Activated CD4-positive, alpha-beta memory T cell treated with anti-CD3 and anti-CD28 coated beads, Interleukin-2, amount 10 ng/mL, durations not matched to agents 7 days and 5 days (primary cell): ENCODE data around the gene SYNJ2. TPM values are rescaled to one million over a fixed set of nuclear protein-coding genes. Genes with fewer than 3 reads are reported as not detected.

Experiments used
- CTCF ChIA-PET: fragments of 350-600 bp; sonication (Branson Sonifier 250); formaldehyde crosslinking; loops from one replicate; lab custom pipeline; 2021; ENCODE audit warnings: antibody characterized with exemption, inconsistent platforms; lab: Charles Lee
- POLR2A ChIA-PET: fragments of 350-600 bp; sonication (Branson Sonifier 250); formaldehyde crosslinking; loops from one replicate; lab custom pipeline; 2021; ENCODE audit warnings: antibody characterized with exemption; lab: Charles Lee
- DNase-seq: peaks from one replicate; pipeline ENCODE4 v3.0.0-alpha.2; 2020
- H3K27ac Mint-ChIP-seq: one replicate; pipeline ENCODE4 v1.8.0; 2021; ENCODE audit warnings: mild to moderate bottlenecking, mixed read lengths
- H3K27me3 Mint-ChIP-seq: one replicate; pipeline ENCODE4 v1.8.0; 2021; ENCODE audit warnings: mixed read lengths
- H3K36me3 Mint-ChIP-seq: one replicate; pipeline ENCODE4 v1.8.0; 2021; ENCODE audit warnings: low read depth, mixed read lengths
- H3K4me1 Mint-ChIP-seq: one replicate; pipeline ENCODE4 v1.8.0; 2021; ENCODE audit warnings: mixed read lengths
- H3K4me3 Mint-ChIP-seq: one replicate; pipeline ENCODE4 v1.8.0; 2021; ENCODE audit warnings: mild to moderate bottlenecking, mixed read lengths
- H3K9me3 Mint-ChIP-seq: one replicate; pipeline ENCODE4 v1.8.0; 2021; ENCODE audit warnings: mixed read lengths
- total RNA-seq, 2 experiments: library from RNA; stranded (reverse); gene quantifications; one replicate each; pipeline ENCODE4 v1.2.3, GENCODE V29; 2021

The SYNJ2 gene
- total RNA-seq, 2 experiments from 2014 or later: 36.8 to 39.1 TPM

DNA sequence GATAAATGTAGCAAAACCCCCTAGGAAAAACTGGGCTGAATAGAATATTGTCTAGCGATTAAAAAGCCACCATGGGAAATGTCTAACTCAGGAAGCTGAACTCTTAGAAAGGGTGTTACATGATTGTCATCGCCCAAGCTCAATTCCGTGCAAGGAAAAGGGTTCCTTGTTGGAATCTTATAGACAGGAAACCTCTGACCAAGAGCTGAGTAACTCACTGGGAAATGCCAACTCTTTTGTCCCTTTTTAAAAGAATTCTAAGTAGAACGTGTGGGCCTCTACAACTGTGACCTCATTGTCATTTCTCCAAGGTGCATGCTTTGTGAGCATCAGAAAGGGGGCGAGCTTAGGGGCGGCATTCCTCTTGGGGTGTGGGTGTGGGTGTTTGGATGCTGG, 88.1 kb downstream of the SYNJ2 start:
- ChIA-PET CTCF (interaction anchor here (0.7 to 6.8 kb wide), 6 partner anchors 9 to 313 kb away, joined by 3 to 60 read pairs (median 7); partner anchors contain the start of gene SYNJ2), POLR2A (no interaction called here)
- Mint-ChIP-seq H3K36me3 (peaks cover 67% of the 10 kb centered on the region), H3K9me3 (no peaks in the 10 kb centered on the region), H3K27ac (no peak overlapping the region), H3K4me1 (peaks cover 52% of the 10 kb centered on the region), H3K4me3 (no peak overlapping the region), H3K27me3 (no peaks in the 10 kb centered on the region)
- no peak for DNase-seq

DNA sequence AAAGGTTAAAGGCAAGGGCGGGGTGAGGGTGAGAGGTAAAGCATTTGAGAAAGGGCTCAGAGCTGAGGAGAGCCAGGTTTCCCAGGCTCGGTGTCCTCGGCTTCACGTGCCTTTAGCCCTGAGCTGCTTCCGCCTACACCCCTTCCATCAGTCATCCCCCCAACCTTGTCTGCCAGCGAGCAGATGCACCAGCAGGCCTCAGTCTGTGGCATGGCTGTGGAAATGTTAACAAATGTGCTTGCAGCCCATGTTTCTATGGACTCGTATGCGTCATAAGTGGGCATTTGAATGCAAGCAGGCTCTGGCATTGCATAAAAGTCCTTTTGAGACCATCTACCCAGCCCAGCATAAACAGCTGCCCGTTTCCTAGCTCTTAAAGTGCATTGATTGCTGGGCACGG, 88.8 kb downstream of the SYNJ2 start:
- no peaks in the 10 kb centered on the region for H3K9me3 Mint-ChIP-seq
- CTCF ChIA-PET: interaction anchor here (1.0 to 6.8 kb wide), 9 partner anchors 9 to 314 kb away, joined by 3 to 60 read pairs (median 5); partner anchors contain the start of gene SYNJ2
- peaks cover 68% of the 10 kb centered on the region for H3K36me3 Mint-ChIP-seq
- POLR2A ChIA-PET: interaction anchor here (0.6 kb wide), 1 partner anchor 1000 kb away, joined by 3 read pairs; no protein-coding TSS in a partner anchor
- no peak overlapping the region for H3K27ac Mint-ChIP-seq
- no peak overlapping the region for H3K4me3 Mint-ChIP-seq
- DNase-seq: no peak
- no peaks in the 10 kb centered on the region for H3K27me3 Mint-ChIP-seq
- H3K4me1 Mint-ChIP-seq: peaks cover 52% of the 10 kb centered on the region

DNA sequence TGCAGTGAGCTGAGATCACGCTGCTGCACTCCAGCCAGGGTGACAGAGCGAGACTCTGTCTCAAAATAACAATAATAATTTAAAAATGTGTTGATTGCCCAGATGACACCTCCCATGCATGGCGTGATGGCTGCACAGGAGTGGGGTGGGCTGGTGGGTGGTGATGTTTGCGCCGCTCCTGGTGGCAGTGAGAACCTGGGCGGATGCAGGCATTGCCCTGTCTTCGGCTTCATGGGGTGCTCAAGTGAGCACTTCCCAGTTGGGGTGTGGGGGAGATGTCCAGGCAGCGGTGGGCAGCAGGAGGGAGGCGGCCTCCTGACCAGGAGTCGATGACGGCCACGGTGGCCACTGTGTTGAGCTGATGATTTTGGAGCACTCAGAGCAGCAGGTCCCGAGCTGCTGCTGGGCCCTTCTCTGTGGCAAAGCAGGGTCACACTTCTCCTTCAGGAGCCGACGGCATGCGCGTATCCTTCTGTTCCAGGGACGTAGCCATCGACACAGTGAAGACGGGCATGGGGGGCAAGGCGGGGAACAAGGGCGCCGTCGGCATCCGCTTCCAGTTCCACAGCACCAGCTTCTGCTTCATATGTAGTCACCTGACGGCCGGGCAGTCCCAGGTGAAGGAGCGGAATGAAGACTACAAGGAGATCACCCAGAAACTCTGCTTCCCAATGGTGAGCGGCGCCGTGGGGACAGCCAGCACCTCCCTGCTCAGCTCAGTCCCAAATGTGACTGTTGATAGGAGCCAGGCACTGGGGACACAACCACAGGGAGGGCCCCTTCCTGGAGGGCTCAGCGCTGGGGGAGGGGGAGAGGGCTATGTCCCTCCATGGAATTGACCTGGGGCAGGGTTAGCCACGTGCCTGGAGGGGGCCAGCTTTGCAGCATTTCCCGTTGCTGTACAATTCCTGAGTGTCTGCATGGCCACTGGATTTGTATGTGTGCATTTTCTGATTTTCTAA, 89.7 kb downstream of the SYNJ2 start:
- no peak for DNase-seq
- H3K27ac Mint-ChIP-seq: no peak overlapping the region
- H3K9me3 Mint-ChIP-seq: no peaks in the 10 kb centered on the region
- H3K4me3 Mint-ChIP-seq: no peak overlapping the region
- no peaks in the 10 kb centered on the region for H3K27me3 Mint-ChIP-seq
- POLR2A ChIA-PET: interaction anchor here (0.6 to 2.1 kb wide), 5 partner anchors 11 to 999 kb away, joined by 3 to 10 read pairs (median 4); partner anchors contain the start of gene SYNJ2
- peaks cover 49% of the 10 kb centered on the region for H3K4me1 Mint-ChIP-seq
- H3K36me3 Mint-ChIP-seq: peaks cover 68% of the 10 kb centered on the region
- CTCF ChIA-PET: interaction anchor here (0.7 to 6.8 kb wide), 23 partner anchors 10 to 405 kb away, joined by 3 to 60 read pairs (median 5); partner anchors contain the start of gene SYNJ2

DNA sequence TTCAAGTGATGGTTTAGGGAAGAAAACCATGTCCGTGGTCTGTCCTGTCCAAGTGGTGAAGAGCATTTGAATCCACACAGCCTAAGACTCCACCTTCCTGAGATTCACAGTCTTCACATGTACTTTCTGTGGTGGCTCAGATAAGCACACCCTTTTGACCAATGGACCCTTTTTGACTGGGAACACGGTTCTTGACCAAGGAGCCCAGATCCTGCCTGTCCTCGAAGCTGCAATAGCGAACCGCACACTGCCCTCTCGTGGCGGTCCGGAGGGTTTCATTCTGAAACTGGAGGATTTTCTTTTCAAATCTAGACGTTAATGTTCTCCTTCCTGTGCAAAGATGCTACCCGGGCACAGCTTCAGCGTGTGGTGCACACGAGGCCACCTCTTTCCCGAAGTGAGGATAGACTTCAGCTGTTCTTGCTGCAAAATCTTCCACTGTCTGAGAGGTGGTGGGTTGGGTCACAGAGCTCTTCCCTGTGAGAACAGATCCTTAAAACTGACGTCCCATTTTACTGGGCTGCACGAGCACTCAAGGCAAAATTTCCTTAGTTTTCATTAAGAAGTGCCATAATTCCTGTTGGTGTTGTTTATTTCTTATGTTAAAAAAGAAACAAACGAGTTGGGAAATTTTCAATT, 90.5 kb downstream of the SYNJ2 start:
- H3K36me3 Mint-ChIP-seq: peaks cover 67% of the 10 kb centered on the region
- H3K4me1 Mint-ChIP-seq: peaks cover 46% of the 10 kb centered on the region
- POLR2A ChIA-PET: interaction anchor here (1.0 to 2.1 kb wide), 5 partner anchors 12 to 90 kb away, joined by 3 to 10 read pairs (median 4); partner anchors contain the start of gene SYNJ2
- H3K27ac Mint-ChIP-seq: no peak overlapping the region
- no peaks in the 10 kb centered on the region for H3K9me3 Mint-ChIP-seq
- no peaks in the 10 kb centered on the region for H3K27me3 Mint-ChIP-seq
- peak; percentile 74 for DNase-seq
- H3K4me3 Mint-ChIP-seq: no peak overlapping the region
- CTCF ChIA-PET: interaction anchor here (0.7 to 6.8 kb wide), 32 partner anchors 10 to 1218 kb away, joined by 3 to 60 read pairs (median 4); partner anchors contain the start of gene SYNJ2

DNA sequence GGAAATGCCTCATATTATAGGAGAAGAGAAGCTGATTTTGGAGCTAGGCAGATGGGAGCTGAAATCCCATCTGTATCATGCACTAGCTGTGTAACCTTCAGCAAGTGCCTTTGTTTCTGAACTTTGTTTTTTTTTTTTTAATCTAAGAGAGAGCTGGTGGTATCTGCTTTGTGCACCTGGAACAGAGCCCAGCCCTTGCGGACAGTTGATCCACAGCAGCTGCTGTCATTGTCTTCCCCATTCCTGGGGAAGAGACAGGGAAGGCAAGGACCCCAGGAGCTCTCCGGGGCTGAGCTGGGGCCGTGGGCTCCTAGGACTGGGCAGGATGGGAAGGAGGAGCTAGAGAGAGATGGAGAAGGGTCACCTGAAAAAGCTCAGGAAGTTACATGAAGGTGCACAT, 92.1 kb downstream of the SYNJ2 start:
- no peak for DNase-seq
- ChIA-PET CTCF (interaction anchor here (0.8 to 6.8 kb wide), 8 partner anchors 13 to 317 kb away, joined by 3 to 60 read pairs (median 10); partner anchors contain the start of gene SYNJ2), POLR2A (interaction anchor here (0.8 kb wide), 1 partner anchor 91 kb away, joined by 4 read pairs; no protein-coding TSS in a partner anchor)
- H3K36me3 Mint-ChIP-seq: peaks cover 68% of the 10 kb centered on the region
- H3K9me3 Mint-ChIP-seq: no peaks in the 10 kb centered on the region
- H3K4me1 Mint-ChIP-seq: peaks cover 33% of the 10 kb centered on the region
- no peak overlapping the region for H3K4me3 Mint-ChIP-seq
- no peak overlapping the region for H3K27ac Mint-ChIP-seq
- no peaks in the 10 kb centered on the region for H3K27me3 Mint-ChIP-seq

DNA sequence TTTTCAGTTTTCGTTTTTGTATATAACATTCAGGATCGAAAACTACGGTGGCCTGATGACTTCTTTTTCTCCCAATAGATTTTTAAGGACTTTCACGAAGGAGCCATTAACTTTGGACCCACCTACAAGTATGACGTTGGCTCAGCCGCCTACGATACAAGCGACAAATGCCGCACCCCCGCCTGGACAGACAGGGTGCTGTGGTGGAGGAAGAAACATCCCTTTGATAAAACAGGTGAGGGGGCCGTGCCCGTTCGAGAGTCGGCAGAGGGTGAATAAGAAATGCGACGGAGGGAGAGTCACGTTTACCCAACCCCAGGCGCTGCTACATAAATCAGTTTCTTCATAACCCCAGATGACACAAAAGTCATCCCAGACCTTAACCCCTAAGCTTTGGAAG, 94.9 kb downstream of the SYNJ2 start:
- peaks cover 13% of the 10 kb centered on the region for H3K4me1 Mint-ChIP-seq
- no peaks in the 10 kb centered on the region for H3K27me3 Mint-ChIP-seq
- no peak overlapping the region for H3K4me3 Mint-ChIP-seq
- peaks cover 63% of the 10 kb centered on the region for H3K36me3 Mint-ChIP-seq
- POLR2A ChIA-PET: no interaction called here
- H3K27ac Mint-ChIP-seq: no peak overlapping the region
- DNase-seq: no peak
- no peaks in the 10 kb centered on the region for H3K9me3 Mint-ChIP-seq
- CTCF ChIA-PET: no interaction called here

DNA sequence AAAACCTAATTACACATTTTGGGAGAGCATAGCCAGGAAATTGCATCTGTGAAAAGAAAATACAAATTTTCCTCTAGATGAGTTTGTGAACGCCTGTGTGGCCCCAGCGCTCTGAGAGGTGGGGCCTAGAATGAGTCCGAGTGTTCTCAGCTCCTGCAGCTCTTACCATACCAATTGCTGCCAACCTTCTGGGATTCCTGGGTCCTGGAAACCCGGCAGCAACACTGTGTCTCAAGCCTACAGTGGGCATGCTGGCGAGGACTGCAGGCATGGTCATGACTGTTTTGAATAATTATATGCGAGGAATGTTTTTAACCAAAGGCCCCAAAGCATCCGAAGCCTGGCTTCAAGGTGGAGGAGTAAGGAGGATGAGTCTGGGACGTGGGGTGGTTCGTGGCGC, 96.0 kb downstream of the SYNJ2 start:
- ChIA-PET POLR2A (no interaction called here), CTCF (no interaction called here)
- no peaks in the 10 kb centered on the region for H3K9me3 Mint-ChIP-seq

DNA sequence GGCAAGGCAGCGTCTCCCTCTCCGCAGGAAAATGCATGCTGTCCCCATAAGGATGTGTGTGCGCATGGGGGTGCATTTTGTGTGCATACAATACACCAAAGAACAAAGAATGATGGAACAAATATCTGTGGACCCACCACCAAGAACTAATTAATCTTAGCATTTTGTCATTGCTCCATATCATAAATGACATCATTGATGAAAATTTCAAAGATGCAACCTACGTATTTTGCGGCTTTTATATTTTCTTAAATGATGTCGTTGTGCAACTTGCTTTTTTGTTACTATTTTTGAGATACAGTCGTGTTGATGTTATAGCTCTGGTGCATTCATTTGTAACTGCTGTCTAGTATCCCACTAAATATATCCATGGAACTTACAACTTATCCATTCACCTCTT, 96.7 kb downstream of the SYNJ2 start:
- Mint-ChIP-seq H3K36me3 (peaks cover 67% of the 10 kb centered on the region), H3K27ac (no peak overlapping the region), H3K27me3 (no peaks in the 10 kb centered on the region), H3K4me1 (peaks cover 2% of the 10 kb centered on the region), H3K9me3 (no peaks in the 10 kb centered on the region), H3K4me3 (no peak overlapping the region)
- ChIA-PET POLR2A (no interaction called here), CTCF (no interaction called here)
- no peak for DNase-seq

More for the DNA sequence above, 96.0 kb downstream of the SYNJ2 start:
- Mint-ChIP-seq H3K27me3 (no peaks in the 10 kb centered on the region), H3K4me1 (peaks cover 2% of the 10 kb centered on the region), H3K36me3 (peaks cover 61% of the 10 kb centered on the region), H3K27ac (no peak overlapping the region), H3K4me3 (no peak overlapping the region)
- no peak for DNase-seq

DNA sequence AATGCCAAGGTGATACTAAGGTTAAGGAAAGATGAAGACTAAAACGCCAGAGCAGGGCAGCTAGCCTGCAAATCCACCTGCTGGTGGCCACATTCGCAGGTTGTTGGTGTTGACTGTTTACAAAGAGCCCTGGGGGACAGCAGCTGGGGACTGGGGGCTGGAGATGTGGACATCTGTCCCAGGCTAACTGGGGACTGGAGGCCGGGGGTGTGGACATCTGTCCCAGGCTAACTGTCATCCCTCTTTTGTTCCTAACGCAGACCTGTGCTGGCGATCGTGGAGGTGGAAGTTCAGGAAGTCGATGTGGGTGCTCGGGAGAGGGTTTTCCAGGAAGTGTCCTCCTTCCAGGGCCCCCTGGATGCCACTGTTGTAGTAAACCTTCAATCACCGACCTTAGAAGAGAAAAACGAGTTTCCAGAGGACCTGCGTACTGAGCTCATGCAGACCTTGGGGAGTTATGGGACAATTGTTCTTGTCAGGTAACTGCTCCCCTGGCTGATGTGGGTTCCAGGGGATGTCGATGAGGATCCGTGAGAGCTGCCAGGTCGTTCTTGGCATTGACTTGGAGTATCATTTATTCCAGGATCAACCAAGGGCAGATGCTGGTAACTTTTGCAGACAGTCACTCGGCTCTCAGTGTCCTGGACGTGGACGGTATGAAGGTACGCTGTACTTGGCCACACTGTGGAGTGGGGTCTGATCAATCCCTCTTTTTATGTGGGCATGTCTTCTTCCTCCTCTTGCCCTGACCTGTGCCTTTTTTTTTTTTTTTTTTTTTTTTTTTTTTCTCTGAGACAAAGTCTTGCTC, 99.4 kb downstream of the SYNJ2 start:
- H3K4me3 Mint-ChIP-seq: no peak overlapping the region

DNA sequence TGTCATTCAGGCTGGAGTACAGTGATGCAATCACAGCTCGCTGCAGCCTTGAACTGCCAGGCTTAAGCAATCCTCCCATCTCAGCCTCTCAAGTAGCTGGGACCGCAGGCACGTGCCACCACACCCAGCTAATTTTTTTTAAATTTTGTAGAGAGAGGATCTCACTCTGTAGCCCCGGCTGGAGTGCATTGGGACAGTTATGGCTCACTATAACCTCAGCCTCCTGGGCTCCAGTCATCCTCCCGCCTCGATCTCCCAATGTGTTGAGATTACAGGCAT, 99.9 kb downstream of the SYNJ2 start:
- H3K27me3 Mint-ChIP-seq: no peaks in the 10 kb centered on the region

More for the DNA sequence above, 99.4 kb downstream of the SYNJ2 start:
- POLR2A ChIA-PET: no interaction called here
- Mint-ChIP-seq H3K4me1 (peaks cover 4% of the 10 kb centered on the region), H3K27me3 (no peaks in the 10 kb centered on the region), H3K36me3 (peaks cover 64% of the 10 kb centered on the region), H3K9me3 (no peaks in the 10 kb centered on the region), H3K27ac (no peak overlapping the region)
- CTCF ChIA-PET: interaction anchor here (3.4 kb wide), 1 partner anchor 9 kb away, joined by 22 read pairs; no protein-coding TSS in a partner anchor
- DNase-seq: no peak

DNA sequence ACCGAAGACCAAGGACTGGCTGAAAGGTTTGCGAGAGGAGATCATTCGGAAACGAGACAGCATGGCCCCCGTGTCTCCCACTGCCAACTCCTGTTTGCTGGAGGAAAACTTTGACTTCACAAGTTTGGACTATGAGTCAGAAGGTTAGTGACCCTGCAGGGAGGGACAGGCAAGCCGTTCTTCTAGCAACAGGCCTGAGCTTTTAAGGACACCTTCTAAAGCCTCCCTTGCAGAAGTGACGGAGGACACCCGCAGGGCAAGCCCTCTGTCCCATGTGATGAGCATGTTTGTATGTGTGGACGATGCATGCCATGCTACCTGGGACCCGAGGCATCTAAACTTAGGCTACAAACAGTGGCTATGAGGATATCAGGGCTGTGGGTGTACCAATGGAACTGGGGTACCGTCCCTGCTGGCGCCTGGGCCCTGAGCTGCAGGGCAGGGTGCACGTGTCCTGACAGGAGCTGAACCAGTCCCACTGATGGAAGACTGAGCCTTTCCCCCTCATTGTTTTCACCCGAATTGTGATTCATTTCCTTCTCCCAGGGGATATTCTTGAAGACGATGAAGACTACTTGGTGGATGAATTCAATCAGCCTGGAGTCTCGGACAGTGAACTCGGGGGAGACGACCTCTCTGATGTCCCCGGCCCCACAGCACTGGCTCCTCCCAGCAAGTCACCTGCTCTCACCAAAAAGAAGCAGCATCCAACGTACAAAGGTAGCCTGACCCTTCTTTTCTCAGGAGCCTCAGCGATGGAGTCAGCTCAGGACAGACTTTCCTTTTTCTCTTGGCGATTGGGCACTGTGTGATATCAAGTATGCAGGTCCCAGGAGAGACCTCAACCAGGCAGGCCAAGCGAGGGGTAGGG, 102.0 kb downstream of the SYNJ2 start:
- no peak overlapping the region for H3K27ac Mint-ChIP-seq
- POLR2A ChIA-PET: no interaction called here
- H3K4me1 Mint-ChIP-seq: peaks cover 12% of the 10 kb centered on the region
- CTCF ChIA-PET: interaction anchor here (3.4 kb wide), 1 partner anchor 12 kb away, joined by 22 read pairs; no protein-coding TSS in a partner anchor
- H3K27me3 Mint-ChIP-seq: no peaks in the 10 kb centered on the region
- peaks cover 68% of the 10 kb centered on the region for H3K36me3 Mint-ChIP-seq
- no peak for DNase-seq
- no peak overlapping the region for H3K4me3 Mint-ChIP-seq
- H3K9me3 Mint-ChIP-seq: no peaks in the 10 kb centered on the region

More for the DNA sequence above, 99.9 kb downstream of the SYNJ2 start:
- Mint-ChIP-seq H3K36me3 (peaks cover 64% of the 10 kb centered on the region), H3K27ac (no peak overlapping the region), H3K9me3 (no peaks in the 10 kb centered on the region), H3K4me1 (peaks cover 9% of the 10 kb centered on the region), H3K4me3 (no peak overlapping the region)
- no peak for DNase-seq
- POLR2A ChIA-PET: no interaction called here
- CTCF ChIA-PET: interaction anchor here (3.4 kb wide), 1 partner anchor 10 kb away, joined by 22 read pairs; no protein-coding TSS in a partner anchor
